Calu3 (cell line): ENCODE measurements around the gene TLR8. TPM values are rescaled to one million over a fixed set of nuclear protein-coding genes. Genes with fewer than 3 reads are reported as not detected.

Source experiments
- BruUV-seq: library from RNA; stranded (reverse); fragments of 400-500 nt; replicated peaks from 2 replicates; lab custom pipeline; 2021; lab: Mats Ljungman, UMichigan
- CTCF ChIA-PET: fragments of 300-600 bp; sonication (Branson Sonifier 250); formaldehyde crosslinking; loops from one replicate; lab custom pipeline; 2022; ENCODE audit warnings: antibody characterized with exemption; lab: Charles Lee
- DNase-seq: peaks from one replicate; pipeline ENCODE4 v3.0.0; 2022
- H3K27ac Mint-ChIP-seq: one replicate; pipeline ENCODE4 v1.8.0; 2022; ENCODE audit warnings: mixed read lengths; ENCODE audit not compliant: unreplicated experiment
- H3K27me3 Mint-ChIP-seq: one replicate; pipeline ENCODE4 v1.8.0; 2022; ENCODE audit warnings: mixed read lengths; ENCODE audit not compliant: unreplicated experiment
- H3K36me3 Mint-ChIP-seq: one replicate; pipeline ENCODE4 v1.8.0; 2022; ENCODE audit warnings: mild to moderate bottlenecking, moderate library complexity, mixed read lengths; ENCODE audit not compliant: insufficient read depth, unreplicated experiment
- H3K4me1 Mint-ChIP-seq: one replicate; pipeline ENCODE4 v1.8.0; 2022; ENCODE audit warnings: mild to moderate bottlenecking, low read depth, mixed read lengths; ENCODE audit not compliant: unreplicated experiment
- H3K4me3 Mint-ChIP-seq: one replicate; pipeline ENCODE4 v1.8.0; 2022; ENCODE audit warnings: mild to moderate bottlenecking, low read depth, moderate library complexity, mixed read lengths; ENCODE audit not compliant: unreplicated experiment
- H3K9me3 Mint-ChIP-seq: one replicate; pipeline ENCODE4 v1.8.0; 2022; ENCODE audit warnings: low read depth, mixed read lengths; ENCODE audit not compliant: unreplicated experiment
- intact Hi-C: fragments of 100-400 bp; cut with micrococcal nuclease; formaldehyde crosslinking; loops from one replicate; pipeline ENCODE4 v1.10.0; 2022; ENCODE audit not compliant: unreplicated experiment
- total RNA-seq: library from RNA; stranded (reverse); gene quantifications from 2 replicates; pipeline ENCODE4 v1.2.3, GENCODE V29; 2022
- TF ChIP-seq, protein P1 (sequence below): fragments of 200-600 bp; IDR thresholded peaks from one replicate; pipeline ENCODE4 v1.8.0; 2022; ENCODE audit warnings: antibody characterized with exemption; ENCODE audit not compliant: unreplicated experiment

The TLR8 gene
- total RNA-seq, 1 experiment from 2014 or later: not detected

DNA sequence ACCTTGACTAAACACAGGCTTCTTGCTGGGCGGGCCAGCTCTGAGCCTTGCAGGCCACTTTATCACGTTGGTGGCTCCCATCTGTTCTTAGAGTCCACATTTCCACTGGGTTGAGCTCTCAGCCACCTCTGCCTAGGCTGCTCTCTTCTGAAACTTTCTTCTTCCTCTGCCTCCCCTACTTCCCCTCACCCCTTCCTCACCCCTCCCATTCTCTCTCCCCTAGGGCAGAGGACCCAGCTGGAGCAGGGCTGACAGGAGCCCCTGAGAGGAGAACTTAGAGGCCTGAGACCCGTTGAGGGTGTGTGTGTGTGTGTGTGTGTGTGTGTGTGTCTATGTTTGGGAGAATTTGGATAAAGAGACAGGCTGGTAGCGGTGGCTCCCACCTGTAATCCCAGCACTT, 48.6 kb downstream of the TLR8 start:
- Mint-ChIP-seq H3K4me1 (peaks cover 30% of the 10 kb centered on the region), H3K36me3 (peaks cover 39% of the 10 kb centered on the region), H3K4me3 (no peak overlapping the region), H3K27me3 (no peaks in the 10 kb centered on the region), H3K27ac (peak overlapping the region; percentile 79), H3K9me3 (peaks cover 3% of the 10 kb centered on the region)
- intact Hi-C loops: no loop called here
- no TSS peak for BruUV-seq
- DNase-seq: no peak
- CTCF ChIA-PET: no interaction called here
- TF ChIP-seq, protein P1, sequence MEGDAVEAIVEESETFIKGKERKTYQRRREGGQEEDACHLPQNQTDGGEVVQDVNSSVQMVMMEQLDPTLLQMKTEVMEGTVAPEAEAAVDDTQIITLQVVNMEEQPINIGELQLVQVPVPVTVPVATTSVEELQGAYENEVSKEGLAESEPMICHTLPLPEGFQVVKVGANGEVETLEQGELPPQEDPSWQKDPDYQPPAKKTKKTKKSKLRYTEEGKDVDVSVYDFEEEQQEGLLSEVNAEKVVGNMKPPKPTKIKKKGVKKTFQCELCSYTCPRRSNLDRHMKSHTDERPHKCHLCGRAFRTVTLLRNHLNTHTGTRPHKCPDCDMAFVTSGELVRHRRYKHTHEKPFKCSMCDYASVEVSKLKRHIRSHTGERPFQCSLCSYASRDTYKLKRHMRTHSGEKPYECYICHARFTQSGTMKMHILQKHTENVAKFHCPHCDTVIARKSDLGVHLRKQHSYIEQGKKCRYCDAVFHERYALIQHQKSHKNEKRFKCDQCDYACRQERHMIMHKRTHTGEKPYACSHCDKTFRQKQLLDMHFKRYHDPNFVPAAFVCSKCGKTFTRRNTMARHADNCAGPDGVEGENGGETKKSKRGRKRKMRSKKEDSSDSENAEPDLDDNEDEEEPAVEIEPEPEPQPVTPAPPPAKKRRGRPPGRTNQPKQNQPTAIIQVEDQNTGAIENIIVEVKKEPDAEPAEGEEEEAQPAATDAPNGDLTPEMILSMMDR: no peak

DNA sequence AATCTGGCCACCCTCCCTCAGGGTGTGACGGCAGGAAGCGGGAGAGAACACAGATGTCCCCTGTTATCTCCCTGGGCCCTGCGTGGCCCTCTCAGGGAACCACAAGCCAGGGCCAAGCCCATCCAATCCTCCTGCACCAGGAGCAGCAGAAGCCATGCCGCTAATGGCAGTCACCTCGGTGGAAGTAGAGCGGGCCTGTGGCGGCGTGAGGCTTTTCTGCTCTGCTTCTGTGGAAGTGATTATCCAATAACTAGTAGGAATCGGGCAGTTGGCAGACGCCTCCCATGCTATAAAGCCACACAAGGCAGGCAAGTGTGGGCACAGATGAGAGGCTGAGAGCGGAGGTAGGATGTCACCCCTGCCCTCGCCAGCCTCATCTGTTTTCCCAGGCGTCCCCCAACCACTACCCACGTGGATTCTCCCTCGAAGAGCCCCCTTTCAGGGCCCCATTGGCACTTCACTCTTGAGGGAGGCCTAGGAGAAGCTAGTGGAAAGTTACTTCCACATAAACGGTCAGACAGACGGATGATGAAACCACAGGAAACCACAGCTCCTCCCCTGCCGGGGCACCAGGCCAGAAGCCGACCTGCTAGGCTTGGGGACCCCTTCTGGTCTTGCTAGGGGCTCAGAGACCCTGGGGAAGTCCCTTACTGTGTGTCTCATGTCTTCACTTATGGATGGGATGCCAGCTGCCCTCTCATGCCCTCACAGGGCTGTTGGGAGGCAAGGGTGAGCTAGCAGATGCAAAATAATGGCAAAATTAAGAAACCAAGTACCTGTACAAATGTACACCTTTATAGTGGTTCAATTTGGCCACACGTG, 49.7 kb downstream of the TLR8 start:
- H3K9me3 Mint-ChIP-seq: no peaks in the 10 kb centered on the region
- CTCF ChIA-PET: interaction anchor here (0.9 to 1.0 kb wide), 2 partner anchors 9 to 13 kb away, joined by 3 to 8 read pairs; no protein-coding TSS in a partner anchor
- H3K27ac Mint-ChIP-seq: peak overlapping the region; percentile 99

DNA sequence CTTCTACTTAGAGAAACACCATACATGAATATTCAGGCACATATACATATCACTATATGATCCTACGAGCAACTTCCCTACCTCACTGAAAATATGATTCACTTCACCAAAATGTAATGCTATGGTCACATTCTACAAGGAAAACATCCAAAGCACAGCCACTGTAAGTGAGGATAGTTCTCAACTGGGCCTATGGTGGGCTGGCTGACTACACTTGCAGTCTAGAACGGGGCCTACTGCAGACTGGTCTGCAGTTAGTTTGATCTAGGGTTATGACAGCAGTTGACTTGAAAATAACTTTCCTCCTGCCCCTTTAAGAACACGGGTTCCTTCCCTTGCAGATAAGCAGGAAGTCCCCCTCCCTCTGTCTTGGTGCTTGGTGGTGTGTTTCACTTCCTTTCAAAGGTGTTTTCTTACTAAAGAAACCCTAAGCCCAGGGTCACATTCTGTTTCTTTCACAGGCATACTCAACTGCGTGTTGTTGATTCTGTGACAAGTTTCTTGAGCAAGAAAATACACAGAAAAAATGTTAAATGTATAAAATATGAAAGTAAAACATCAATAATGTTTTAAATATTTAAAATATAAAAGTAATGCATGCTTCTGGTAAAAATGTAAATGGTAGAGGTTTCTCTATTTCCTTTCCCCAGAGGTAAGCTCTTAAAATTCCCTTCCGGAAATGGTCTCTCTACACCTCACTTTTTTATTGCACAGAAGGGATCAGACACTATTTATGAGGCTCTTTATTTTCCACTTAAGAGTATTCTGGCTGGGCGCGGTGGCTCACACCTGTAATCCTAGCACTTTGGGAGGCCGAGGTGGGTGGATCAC, 50.5 kb downstream of the TLR8 start:
- peak overlapping the region; percentile 99 for H3K27ac Mint-ChIP-seq
- no peaks in the 10 kb centered on the region for H3K9me3 Mint-ChIP-seq
- TSS peak; percentile 73 for BruUV-seq
- no peaks in the 10 kb centered on the region for H3K27me3 Mint-ChIP-seq
- intact Hi-C loops: no loop called here
- peak; percentile 45 for DNase-seq
- TF ChIP-seq, protein P1: no peak
- H3K36me3 Mint-ChIP-seq: peaks cover 26% of the 10 kb centered on the region
- H3K4me3 Mint-ChIP-seq: peak overlapping the region; percentile 54
- peaks cover 34% of the 10 kb centered on the region for H3K4me1 Mint-ChIP-seq
- CTCF ChIA-PET: interaction anchor here (0.9 to 1.0 kb wide), 2 partner anchors 10 to 12 kb away, joined by 3 to 8 read pairs; no protein-coding TSS in a partner anchor

More for the DNA sequence above, 49.7 kb downstream of the TLR8 start:
- peak; percentile 76 for DNase-seq
- TSS peak; percentile 96 for BruUV-seq
- H3K36me3 Mint-ChIP-seq: peaks cover 27% of the 10 kb centered on the region
- intact Hi-C loops: no loop called here
- H3K4me1 Mint-ChIP-seq: peaks cover 27% of the 10 kb centered on the region
- peak overlapping the region; percentile 54 for H3K4me3 Mint-ChIP-seq
- no peaks in the 10 kb centered on the region for H3K27me3 Mint-ChIP-seq
- TF ChIP-seq, protein P1: no peak

DNA sequence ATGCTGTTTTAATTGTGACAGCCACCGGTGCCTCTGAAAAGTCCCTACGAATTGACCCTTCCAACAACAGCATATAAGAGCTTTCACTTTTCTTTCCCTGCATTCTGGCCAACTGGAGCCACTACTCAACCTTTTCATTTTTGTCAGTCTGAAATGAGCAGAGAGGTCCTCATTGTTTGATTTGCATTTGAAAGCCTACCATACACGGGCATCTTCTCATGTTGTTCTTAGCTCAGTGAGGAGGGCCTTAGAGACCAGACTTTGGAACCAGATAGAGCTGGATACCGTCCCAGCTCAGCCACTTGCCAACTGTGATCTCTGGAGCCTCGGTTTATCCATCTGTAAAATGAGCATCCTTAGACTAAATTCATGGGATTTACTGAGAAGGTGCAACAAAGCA, 51.6 kb downstream of the TLR8 start:
- Mint-ChIP-seq H3K4me3 (no peak overlapping the region), H3K36me3 (peaks cover 26% of the 10 kb centered on the region), H3K9me3 (no peaks in the 10 kb centered on the region), H3K27ac (peak overlapping the region; percentile 99), H3K27me3 (no peaks in the 10 kb centered on the region), H3K4me1 (peaks cover 37% of the 10 kb centered on the region)
- TF ChIP-seq, protein P1: no peak
- BruUV-seq: no TSS peak
- intact Hi-C loops: no loop called here
- DNase-seq: no peak
- CTCF ChIA-PET: interaction anchor here (0.6 to 1.7 kb wide), 2 partner anchors 11 to 14 kb away, joined by 3 to 4 read pairs; no protein-coding TSS in a partner anchor
